CD8-positive, alpha-beta memory T cell (primary cell): ENCODE data around the gene TAC3. TPM values are rescaled to one million over a fixed set of nuclear protein-coding genes. Genes with fewer than 3 reads are reported as not detected.

ENCODE experiments used
- CTCF ChIA-PET: fragments of 350-600 bp; sonication (Branson Sonifier 250); formaldehyde crosslinking; loops from one replicate; lab custom pipeline; 2021; ENCODE audit warnings: antibody characterized with exemption; lab: Charles Lee
- POLR2A ChIA-PET: fragments of 350-600 bp; sonication (Branson Sonifier 250); formaldehyde crosslinking; loops from one replicate; lab custom pipeline; 2021; ENCODE audit warnings: antibody characterized with exemption; lab: Charles Lee
- DNase-seq, 5 donors: peaks; one replicate each; pipeline versions ENCODE4 v3.0.0 to v3.0.0-alpha.2; 2020 to 2022; ENCODE audit warnings: mixed read lengths in 1 of 5
- H3K27ac ChIP-seq: one replicate; pipeline ENCODE4 v1.7.0; 2013; ENCODE audit warnings: low read depth, mild to moderate bottlenecking, low read length, moderate library complexity
- H3K27me3 ChIP-seq: 2 replicates; pipeline ENCODE4 v1.7.0; 2013; ENCODE audit warnings: low read length, mild to moderate bottlenecking; ENCODE audit not compliant: insufficient read depth, poor library complexity, severe bottlenecking
- H3K36me3 ChIP-seq: 2 replicates; pipeline ENCODE4 v1.7.0; 2013; ENCODE audit warnings: mild to moderate bottlenecking, low read length, moderate library complexity; ENCODE audit not compliant: insufficient read depth
- H3K4me1 ChIP-seq: 2 replicates; pipeline ENCODE4 v1.7.0; 2013; ENCODE audit warnings: mild to moderate bottlenecking, low read length, moderate library complexity; ENCODE audit not compliant: insufficient read depth
- H3K4me3 ChIP-seq: 2 replicates; pipeline ENCODE4 v1.7.0; 2013; ENCODE audit warnings: mild to moderate bottlenecking, low read length
- H3K9me3 ChIP-seq: 2 replicates; pipeline ENCODE4 v1.7.0; 2013; ENCODE audit warnings: mild to moderate bottlenecking, low read length
- H3K27ac Mint-ChIP-seq, 8 donors: one replicate each; pipeline ENCODE4 v1.8.0; 2020 to 2021; ENCODE audit warnings: mixed read lengths in 8 of 8, mild to moderate bottlenecking in 6 of 8, inconsistent platforms in 3 of 8, moderate library complexity in 3 of 8
- H3K27me3 Mint-ChIP-seq, 2 donors: one replicate each; pipeline ENCODE4 v1.8.0; 2020 to 2021; ENCODE audit warnings: mixed read lengths in 2 of 2, mild to moderate bottlenecking in 1 of 2, moderate library complexity in 1 of 2
- H3K36me3 Mint-ChIP-seq, 3 donors: one replicate each; pipeline ENCODE4 v1.8.0; 2020 to 2021; ENCODE audit warnings: mixed read lengths in 3 of 3, inconsistent platforms in 1 of 3, mild to moderate bottlenecking in 1 of 3
- H3K4me1 Mint-ChIP-seq, 3 donors: one replicate each; pipeline ENCODE4 v1.8.0; 2020 to 2021; ENCODE audit warnings: mixed read lengths in 3 of 3, inconsistent platforms in 1 of 3, mild to moderate bottlenecking in 1 of 3
- H3K4me3 Mint-ChIP-seq, 7 donors: one replicate each; pipeline ENCODE4 v1.8.0; 2020 to 2021; ENCODE audit warnings: mixed read lengths in 7 of 7, mild to moderate bottlenecking in 6 of 7, moderate library complexity in 4 of 7, inconsistent platforms in 2 of 7
- H3K9me3 Mint-ChIP-seq, 5 donors: one replicate each; pipeline ENCODE4 v1.8.0; 2020 to 2022; ENCODE audit warnings: mixed read lengths in 5 of 5, mild to moderate bottlenecking in 3 of 5, moderate library complexity in 2 of 5, inconsistent platforms in 1 of 5
- polyA plus RNA-seq: library from polyadenylated mRNA; unstranded; fragments of 300-500 nt; fragmentation: Illumina TruSeq; gene quantifications from one replicate; pipeline ENCODE4 v1.2.3, GENCODE V29; 2021
- total RNA-seq, 2 experiments: library from RNA; stranded (reverse); gene quantifications; one replicate each; pipeline ENCODE4 v1.2.3, GENCODE V29; 2021

Gene TAC3
- total and polyA plus RNA-seq, 3 experiments from 2014 or later: not detected

GRCh38 chr12:56995201-56995929 is 21.0 kb downstream of the TAC3 start:
- CTCF ChIA-PET: interaction anchor here (1.8 kb wide), 1 partner anchor 9 kb away, joined by 4 read pairs; no protein-coding TSS in a partner anchor
- Mint-ChIP-seq H3K36me3 (peaks cover 0 to 46% (median 15%) of the 10 kb centered on the region in 3 donors), H3K27ac (peak overlapping the region in 1 of 8 donors; percentile 30), H3K27me3 (peaks cover 0 to 2% of the 10 kb centered on the region in 2 donors), H3K4me1 (peaks cover 14 to 23% (median 23%) of the 10 kb centered on the region in 3 donors), H3K4me3 (no peak overlapping the region), H3K9me3 (no peaks in the 10 kb centered on the region)
- no peaks in the 10 kb centered on the region for H3K27me3 ChIP-seq
- H3K9me3 ChIP-seq: no peaks in the 10 kb centered on the region
- peaks cover 4% of the 10 kb centered on the region for H3K36me3 ChIP-seq
- DNase-seq: no peak
- H3K4me1 ChIP-seq: peaks cover 9% of the 10 kb centered on the region
- H3K27ac ChIP-seq: no peak overlapping the region
- no peak overlapping the region for H3K4me3 ChIP-seq
- POLR2A ChIA-PET: no interaction called here

DNA sequence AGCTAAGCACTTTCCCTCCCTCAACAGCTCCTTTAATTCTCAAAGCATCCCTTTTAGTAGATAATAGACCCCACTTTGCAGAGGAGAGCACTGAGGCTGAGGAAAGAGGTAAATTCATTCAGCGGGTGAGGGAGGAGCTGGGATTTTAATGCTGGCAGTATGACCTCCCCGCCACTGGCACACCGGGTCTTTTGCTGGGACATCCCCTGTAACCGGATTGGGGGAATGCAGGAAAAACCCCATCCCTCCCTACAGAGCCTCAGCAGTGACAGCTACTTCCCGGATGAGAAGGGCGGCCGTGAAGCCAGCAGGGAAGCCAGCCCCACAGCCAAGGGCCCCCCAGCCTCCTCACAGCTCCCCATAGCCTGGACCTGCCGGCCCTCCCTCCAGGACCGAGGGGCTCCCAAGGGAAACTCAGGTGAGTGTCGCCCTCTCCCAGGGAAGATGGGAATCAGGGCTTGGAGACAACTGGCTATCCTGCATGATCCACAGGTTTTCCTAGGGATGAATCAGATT is 22.0 kb downstream of the TAC3 start:
- H3K27ac ChIP-seq: no peak overlapping the region
- H3K27ac Mint-ChIP-seq: peak overlapping the region in 1 of 8 donors; percentile 61
- H3K36me3 ChIP-seq: no peaks in the 10 kb centered on the region
- peaks cover 4% of the 10 kb centered on the region for H3K4me1 ChIP-seq
- peaks cover 9 to 12% (median 12%) of the 10 kb centered on the region in 3 donors for H3K4me1 Mint-ChIP-seq
- POLR2A ChIA-PET: no interaction called here
- no peak for DNase-seq
- peaks cover 0 to 37% (median 15%) of the 10 kb centered on the region in 3 donors for H3K36me3 Mint-ChIP-seq
- peaks cover 0 to 2% of the 10 kb centered on the region in 2 donors for H3K27me3 Mint-ChIP-seq
- no peaks in the 10 kb centered on the region for H3K27me3 ChIP-seq
- no peaks in the 10 kb centered on the region for H3K9me3 ChIP-seq
- H3K9me3 Mint-ChIP-seq: no peaks in the 10 kb centered on the region
- H3K4me3 ChIP-seq: no peak overlapping the region
- H3K4me3 Mint-ChIP-seq: no peak overlapping the region
- CTCF ChIA-PET: interaction anchor here (0.8 to 1.8 kb wide), 3 partner anchors 10 to 236 kb away, joined by 3 to 4 read pairs (median 4); no protein-coding TSS in a partner anchor

DNA sequence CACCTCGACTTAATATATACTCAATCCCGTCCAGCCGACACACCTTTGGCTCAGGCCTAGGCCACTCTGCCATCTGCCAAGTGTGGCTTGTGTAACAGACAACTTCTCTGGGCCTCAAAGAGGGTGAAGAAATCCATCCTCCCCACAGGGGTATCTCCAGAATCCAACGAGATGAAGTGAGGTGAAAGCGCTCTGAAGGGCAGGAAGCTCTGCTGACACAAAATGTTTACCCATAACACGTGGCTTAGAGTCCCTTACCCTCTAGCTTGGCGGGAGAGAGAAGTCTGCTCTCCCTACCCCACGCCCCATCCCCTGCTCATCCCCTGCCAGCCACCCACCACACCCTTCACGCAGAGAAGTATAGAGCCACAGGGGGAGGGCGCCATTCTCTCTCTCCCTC is 23.0 kb downstream of the TAC3 start:
- Histone ChIP-seq H3K9me3 (no peaks in the 10 kb centered on the region), H3K36me3 (no peaks in the 10 kb centered on the region), H3K27ac (no peak overlapping the region), H3K27me3 (no peaks in the 10 kb centered on the region), H3K4me1 (no peaks in the 10 kb centered on the region), H3K4me3 (no peak overlapping the region)
- no peak overlapping the region for H3K4me3 Mint-ChIP-seq
- CTCF ChIA-PET: interaction anchor here (1.4 kb wide), 1 partner anchor 12 kb away, joined by 4 read pairs; no protein-coding TSS in a partner anchor
- peaks cover 0 to 2% of the 10 kb centered on the region in 2 donors for H3K27me3 Mint-ChIP-seq
- no peaks in the 10 kb centered on the region for H3K9me3 Mint-ChIP-seq
- H3K36me3 Mint-ChIP-seq: peaks cover 0 to 29% (median 14%) of the 10 kb centered on the region in 3 donors
- POLR2A ChIA-PET: no interaction called here
- H3K27ac Mint-ChIP-seq: no peak overlapping the region
- no peak for DNase-seq
- peaks cover 2 to 3% (median 3%) of the 10 kb centered on the region in 3 donors for H3K4me1 Mint-ChIP-seq

GRCh38 chr12:56991319-56992246 is 24.7 kb downstream of the TAC3 start:
- POLR2A ChIA-PET: no interaction called here
- peak overlapping the region; percentile 14 for H3K27ac ChIP-seq
- H3K4me1 ChIP-seq: peaks cover 9% of the 10 kb centered on the region
- no peak overlapping the region for H3K4me3 ChIP-seq
- DNase-seq: no peak
- peak overlapping the region in 3 of 8 donors; percentile 49 to 78 (median 61) for H3K27ac Mint-ChIP-seq
- H3K4me1 Mint-ChIP-seq: peaks cover 5 to 8% (median 6%) of the 10 kb centered on the region in 3 donors
- no peaks in the 10 kb centered on the region for H3K27me3 ChIP-seq
- H3K9me3 ChIP-seq: no peaks in the 10 kb centered on the region
- peaks cover 0 to 13% (median 6%) of the 10 kb centered on the region in 3 donors for H3K36me3 Mint-ChIP-seq
- no peaks in the 10 kb centered on the region for H3K9me3 Mint-ChIP-seq
- no peaks in the 10 kb centered on the region for H3K36me3 ChIP-seq
- H3K4me3 Mint-ChIP-seq: no peak overlapping the region
- CTCF ChIA-PET: interaction anchor here (0.9 to 1.8 kb wide), 4 partner anchors 10 to 233 kb away, joined by 3 to 4 read pairs (median 3); no protein-coding TSS in a partner anchor
- H3K27me3 Mint-ChIP-seq: peaks cover 0 to 2% of the 10 kb centered on the region in 2 donors

DNA sequence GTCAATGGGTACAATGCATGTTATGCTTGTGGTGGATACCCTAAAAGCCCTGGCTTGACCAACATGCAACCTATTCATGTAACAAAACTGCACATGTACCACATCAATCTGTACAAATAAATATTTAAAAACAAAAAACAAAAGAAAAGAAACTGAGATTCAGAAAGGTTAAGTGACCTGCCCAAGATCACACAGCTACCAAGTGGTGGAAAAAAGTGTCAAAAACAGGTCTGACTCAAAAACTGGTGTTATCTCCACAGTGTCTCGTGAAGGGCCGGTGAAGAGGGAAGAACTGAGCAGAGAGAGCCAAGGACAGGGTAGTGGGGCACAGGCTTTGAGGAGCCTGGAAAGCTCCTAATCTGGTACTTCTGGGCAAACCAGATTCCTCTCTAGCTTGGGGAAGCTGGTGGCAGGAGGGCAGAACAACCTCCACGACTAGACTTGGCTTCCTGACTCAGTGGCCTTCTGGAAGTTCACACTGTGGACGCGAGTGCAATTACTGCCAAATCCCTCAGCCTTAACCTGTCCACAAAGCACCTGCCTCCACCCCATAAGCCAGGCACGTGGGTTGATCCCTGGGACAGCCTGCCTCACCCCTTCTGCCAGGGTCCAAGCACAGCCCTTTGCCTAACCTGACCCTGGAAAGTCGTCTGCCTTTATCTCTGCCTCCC is 25.5 kb downstream of the TAC3 start:
- POLR2A ChIA-PET: no interaction called here
- no peak overlapping the region for H3K4me3 Mint-ChIP-seq
- peaks cover 5 to 8% (median 6%) of the 10 kb centered on the region in 3 donors for H3K4me1 Mint-ChIP-seq
- H3K9me3 ChIP-seq: no peaks in the 10 kb centered on the region
- no peak for DNase-seq
- no peaks in the 10 kb centered on the region for H3K9me3 Mint-ChIP-seq
- H3K36me3 Mint-ChIP-seq: peaks cover 0 to 6% (median under 1%) of the 10 kb centered on the region in 3 donors
- no peak overlapping the region for H3K4me3 ChIP-seq
- peaks cover 0 to 3% of the 10 kb centered on the region in 2 donors for H3K27me3 Mint-ChIP-seq
- peaks cover 9% of the 10 kb centered on the region for H3K4me1 ChIP-seq
- peak overlapping the region in 1 of 8 donors; percentile 78 for H3K27ac Mint-ChIP-seq
- CTCF ChIA-PET: interaction anchor here (0.9 to 1.8 kb wide), 3 partner anchors 15 to 233 kb away, joined by 3 to 4 read pairs (median 3); no protein-coding TSS in a partner anchor
- no peaks in the 10 kb centered on the region for H3K36me3 ChIP-seq
- H3K27me3 ChIP-seq: no peaks in the 10 kb centered on the region
- H3K27ac ChIP-seq: peak overlapping the region; percentile 14

GRCh38 chr12:56989861-56990610 is 26.3 kb downstream of the TAC3 start:
- Mint-ChIP-seq H3K27ac (no peak overlapping the region), H3K36me3 (peaks cover 0 to 2% (median 0%) of the 10 kb centered on the region in 3 donors), H3K9me3 (no peaks in the 10 kb centered on the region), H3K4me1 (peaks cover 5 to 8% (median 6%) of the 10 kb centered on the region in 3 donors), H3K4me3 (no peak overlapping the region), H3K27me3 (peaks cover 0 to 3% of the 10 kb centered on the region in 2 donors)
- no peaks in the 10 kb centered on the region for H3K27me3 ChIP-seq
- ChIA-PET POLR2A (no interaction called here), CTCF (interaction anchor here (1.8 to 3.8 kb wide), 2 partner anchors 13 to 15 kb away, joined by 4 to 23 read pairs; no protein-coding TSS in a partner anchor)
- peaks cover 9% of the 10 kb centered on the region for H3K4me1 ChIP-seq
- H3K27ac ChIP-seq: no peak overlapping the region
- H3K9me3 ChIP-seq: no peaks in the 10 kb centered on the region
- H3K36me3 ChIP-seq: no peaks in the 10 kb centered on the region
- H3K4me3 ChIP-seq: no peak overlapping the region
- DNase-seq: no peak
